HG03095 (cell line): ENCODE results near the gene ABCA2.

Source experiments
- ATAC-seq: cut with Tn5 transposase; IDR thresholded peaks from one replicate; pipeline ENCODE4 v1.9.1; 2021; ENCODE audit warnings: moderate library complexity; ENCODE audit not compliant: unreplicated experiment

The ABCA2 gene

DNA sequence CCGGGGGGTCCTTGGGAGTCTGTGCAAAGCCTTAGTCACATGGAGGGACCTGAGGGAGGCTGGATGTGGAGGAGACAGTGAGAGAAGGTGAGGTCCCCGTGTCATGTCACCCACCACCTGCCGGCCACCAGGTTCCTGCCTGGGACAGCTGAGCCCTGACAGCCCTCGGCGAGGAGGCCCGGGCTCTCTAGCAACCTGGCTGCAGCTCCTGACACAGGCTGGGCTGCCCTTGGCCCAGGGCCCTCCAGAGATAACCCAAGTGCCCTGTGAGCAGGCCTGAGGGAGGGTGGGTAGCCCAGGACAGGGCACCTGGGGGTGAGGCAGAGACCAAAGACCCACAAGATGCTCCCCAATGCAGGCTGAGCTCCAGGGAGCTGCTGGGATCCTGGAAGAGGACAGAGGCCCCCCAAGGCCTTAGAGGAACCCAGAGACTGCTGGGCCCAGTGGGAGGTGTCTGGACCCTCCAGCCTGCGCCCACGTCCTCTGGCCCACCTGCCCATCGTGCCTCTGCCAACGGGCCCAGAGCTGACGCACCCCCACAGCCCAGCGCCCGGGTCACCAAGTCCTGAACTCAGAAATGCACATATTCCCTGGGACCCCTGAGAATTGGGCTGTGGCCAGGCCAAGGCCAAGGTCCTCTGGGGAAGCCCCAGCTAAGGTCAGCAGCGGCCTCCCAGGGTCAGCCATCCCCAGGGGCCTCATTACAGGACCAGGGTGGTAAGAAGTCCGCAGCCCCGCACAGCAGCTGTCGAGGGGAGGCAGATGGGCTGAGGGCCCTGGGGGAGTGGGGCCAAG is 59.5 kb downstream of the ABCA2 start:
- no peak for ATAC-seq

- ATAC-seq = no peak
Observed at GRCh38 chr9:136965771-136966484, 62.1 kb downstream of the ABCA2 start.

DNA sequence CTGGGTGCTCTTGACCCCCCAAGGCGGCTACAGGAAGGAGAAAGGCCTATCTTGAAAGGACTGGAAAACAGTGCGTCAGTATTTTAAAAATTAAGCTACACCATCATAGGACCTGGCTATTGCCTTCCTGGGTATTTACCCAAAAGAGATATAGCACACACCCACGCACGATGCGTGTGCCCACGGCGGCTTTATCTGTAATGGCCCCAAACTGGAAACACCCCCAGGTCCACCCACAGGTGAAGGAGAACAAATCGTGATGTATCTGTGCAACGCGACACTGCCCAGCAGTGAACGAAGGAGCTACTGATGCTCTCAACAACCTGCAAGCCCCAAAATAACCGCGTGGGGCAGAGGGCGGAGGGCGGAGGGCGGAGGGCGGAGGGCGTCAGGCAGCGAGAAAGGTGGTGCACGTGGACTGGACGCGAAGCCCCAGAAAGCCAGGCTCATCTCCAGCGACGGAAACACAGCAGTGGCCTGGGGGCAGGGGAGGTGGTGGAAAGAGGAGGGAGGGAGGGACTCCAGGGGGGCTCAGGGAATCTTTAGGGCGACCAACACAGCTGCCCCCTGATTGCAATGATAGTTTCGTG is 63.1 kb downstream of the ABCA2 start:
- ATAC-seq = no peak

- ATAC-seq = no peak
Observed at GRCh38 chr9:136964171-136964689, 63.8 kb downstream of the ABCA2 start.

DNA sequence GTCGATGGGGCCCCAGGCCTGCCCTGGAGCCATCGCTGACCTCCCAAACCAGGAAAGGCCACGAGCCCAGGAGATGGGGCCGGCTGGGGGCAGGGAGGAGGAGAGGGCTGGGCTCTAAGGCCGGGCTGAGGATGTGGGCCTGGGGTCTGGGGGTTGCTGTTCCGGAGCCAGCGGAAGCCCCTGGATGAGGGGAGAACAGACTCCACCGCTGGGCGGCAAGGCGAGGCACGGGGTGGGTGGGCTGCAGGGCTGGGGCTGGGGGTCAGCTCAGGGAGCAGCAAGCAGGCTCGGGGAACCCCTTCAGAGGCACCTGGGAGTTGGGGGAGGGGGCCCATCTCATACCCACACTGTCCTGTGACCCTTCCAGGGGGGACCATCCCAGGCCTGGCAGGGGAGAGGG is 64.3 kb downstream of the ABCA2 start:
- ATAC-seq = no peak

DNA sequence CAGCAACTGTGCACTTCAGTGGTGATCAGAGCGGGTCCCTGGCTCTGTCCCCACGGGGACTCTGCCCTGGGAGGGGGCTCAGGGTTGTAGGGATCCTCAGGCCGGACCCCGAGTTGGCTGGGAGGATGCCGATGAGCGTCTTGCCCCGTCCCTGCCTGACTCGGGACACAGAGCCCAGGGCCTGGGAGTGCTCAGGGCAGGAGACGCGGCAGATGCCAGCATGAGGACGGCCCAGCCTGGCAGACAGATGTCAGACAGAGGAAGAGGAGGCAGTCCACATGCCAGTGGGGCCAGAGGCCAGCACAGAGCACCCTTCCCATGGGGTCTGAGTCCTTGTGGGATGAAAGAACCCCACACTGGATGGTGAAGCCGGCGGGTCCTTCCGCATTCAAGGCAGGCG is 64.7 kb downstream of the ABCA2 start:
- no peak for ATAC-seq

DNA sequence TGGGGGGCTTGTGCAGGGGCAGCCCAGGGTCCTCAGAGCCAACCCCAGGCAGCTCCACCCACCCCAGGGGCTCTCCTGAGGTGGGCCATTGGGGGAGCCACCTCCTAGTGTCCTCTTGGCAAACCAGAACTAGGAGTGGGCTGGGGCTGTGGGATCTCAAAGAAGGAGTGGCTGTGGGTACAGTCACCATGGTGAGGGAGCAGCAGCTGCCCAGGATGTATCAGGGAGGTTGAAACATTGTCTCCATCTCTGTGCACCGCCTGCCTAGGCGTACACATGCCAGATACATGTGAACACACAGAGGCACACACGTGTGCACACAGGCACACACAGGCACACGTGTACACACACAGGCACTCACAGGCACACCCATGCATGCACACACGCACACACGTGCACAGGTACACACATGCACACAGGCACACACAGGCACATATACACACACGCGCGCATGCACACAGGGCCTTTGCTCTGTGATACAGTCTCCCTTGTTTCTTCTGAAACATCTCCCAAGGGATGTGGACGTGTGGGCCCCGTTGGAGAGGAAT is 65.3 kb downstream of the ABCA2 start:
- no peak for ATAC-seq

DNA sequence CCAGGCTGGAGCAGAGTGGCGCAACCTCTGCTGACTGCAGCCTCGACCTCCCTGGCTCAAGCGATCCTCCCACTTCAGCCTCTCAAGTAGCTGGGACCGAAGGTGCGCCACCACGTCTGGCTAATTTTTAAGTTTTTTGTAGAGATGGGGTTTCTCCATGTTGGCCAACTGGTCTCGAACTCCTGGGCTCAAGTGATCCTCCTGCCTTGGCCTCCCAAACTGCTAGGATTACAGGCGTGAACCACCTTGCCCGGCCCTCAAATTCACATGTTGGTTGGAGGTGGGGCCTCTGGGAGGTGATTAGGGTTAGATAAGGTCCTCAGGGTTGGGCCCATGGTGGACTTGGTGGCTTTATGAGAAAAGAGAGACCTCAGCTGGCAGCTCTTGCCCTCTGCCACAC is 65.9 kb downstream of the ABCA2 start:
- ATAC-seq = no peak

- no peak for ATAC-seq
Observed at GRCh38 chr9:136961279-136962065, 66.6 kb downstream of the ABCA2 start.

- ATAC-seq = no peak
Observed at GRCh38 chr9:136960938-136961275, 67.1 kb downstream of the ABCA2 start.

DNA sequence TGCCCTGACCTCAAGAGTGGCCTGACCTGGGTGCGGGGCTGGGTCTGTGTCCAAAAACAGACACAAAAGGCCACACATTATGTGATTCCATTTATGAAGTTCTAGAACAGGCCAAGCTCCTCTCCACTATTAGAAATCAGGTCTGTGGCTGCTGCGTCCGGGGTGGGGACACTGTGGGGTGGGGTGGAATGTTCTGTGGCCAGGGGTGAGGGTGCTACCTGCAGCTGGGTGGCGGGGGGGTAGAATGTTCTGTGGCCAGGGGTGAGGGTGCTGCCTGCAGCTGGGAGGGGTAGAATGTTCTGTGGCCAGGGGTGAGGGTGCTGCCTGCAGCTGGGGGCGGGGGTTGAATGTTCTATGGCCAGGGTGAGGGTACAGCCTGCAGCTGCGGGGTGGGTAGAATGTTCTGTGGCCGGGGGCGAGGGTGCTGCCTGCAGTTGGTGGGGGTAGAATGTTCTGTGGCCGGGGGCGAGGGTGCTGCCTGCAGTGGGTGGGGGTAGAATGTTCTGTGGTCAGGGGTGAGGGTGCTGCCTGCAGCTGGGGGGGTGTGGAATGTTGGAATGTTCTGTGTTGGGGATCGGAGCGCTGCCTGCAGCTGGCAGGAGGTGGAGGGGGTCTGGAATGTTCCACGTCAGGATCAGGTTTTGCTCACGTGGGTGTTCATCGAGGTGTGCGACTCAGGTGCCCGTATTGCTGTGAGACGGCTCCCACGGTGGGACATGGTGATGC is 67.7 kb downstream of the ABCA2 start:
- no peak for ATAC-seq

- ATAC-seq = no peak
Observed at GRCh38 chr9:136958898-136959850, 68.9 kb downstream of the ABCA2 start.

- ATAC-seq = no peak
Observed at GRCh38 chr9:136958473-136958872, 69.6 kb downstream of the ABCA2 start.

DNA sequence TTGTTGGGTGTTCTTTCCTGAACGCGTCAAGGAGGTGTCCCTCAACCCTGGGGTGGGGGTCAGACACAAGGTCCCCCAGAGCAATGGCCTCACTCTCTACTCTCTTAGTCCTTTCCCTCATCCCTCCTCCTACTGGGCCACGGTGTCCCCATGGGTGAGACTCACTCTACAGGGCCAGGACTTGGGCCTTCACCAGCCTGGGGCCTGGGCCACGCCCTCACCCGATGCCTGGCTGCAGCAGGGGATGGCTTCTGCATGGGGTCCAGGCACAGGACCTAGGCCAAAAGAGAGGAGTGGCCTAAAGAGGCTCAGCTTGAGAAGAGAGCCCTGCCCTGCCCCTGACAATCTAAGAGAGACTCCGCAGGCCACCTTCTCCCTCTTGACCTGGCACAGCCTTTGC is 70.1 kb downstream of the ABCA2 start:
- no peak for ATAC-seq

- no peak for ATAC-seq
Observed at GRCh38 chr9:136957461-136957860, 70.6 kb downstream of the ABCA2 start.
